ENCODE results near the gene ZEB2.

ZEB2 gene

DNA sequence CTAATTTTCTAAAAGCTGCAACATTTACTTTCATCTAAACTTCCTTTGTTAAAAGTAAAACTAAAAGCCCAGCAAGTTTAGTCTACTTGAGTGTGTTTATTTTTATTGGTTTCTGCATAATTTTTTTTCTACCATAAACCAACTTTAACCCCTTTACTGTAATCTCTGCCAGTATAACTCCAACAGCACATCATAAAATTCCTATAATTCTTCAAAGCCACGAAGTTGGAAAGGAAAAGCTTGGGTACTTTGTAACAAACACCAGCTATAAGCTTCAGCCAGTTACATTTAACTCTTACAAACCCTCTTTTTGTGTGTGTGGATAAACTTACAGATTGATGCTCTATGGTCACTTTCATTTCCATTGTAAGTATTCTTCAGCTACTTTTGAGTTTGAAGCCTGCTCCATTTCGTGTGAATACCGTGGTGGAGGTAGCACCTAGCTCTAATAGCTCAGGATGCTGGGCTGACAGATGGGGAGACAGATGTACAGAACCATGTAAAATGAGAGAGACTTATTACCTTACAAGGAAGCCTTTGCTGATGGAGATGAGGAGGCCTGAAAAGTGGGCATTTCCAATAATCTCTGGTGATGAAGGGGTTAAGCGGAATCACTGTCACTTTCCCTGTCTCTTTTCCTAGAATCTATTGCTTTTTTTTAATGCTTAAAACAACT is 42.5 kb downstream of the ZEB2 start:
- Histone ChIP-seq H3K9me3 (no peaks in the 10 kb centered on the region), H3K27ac (no peak overlapping the region), H3K27me3 (no peaks in the 10 kb centered on the region), H3K4me1 (ENCODE audit: control insufficient read depth in 1 of 2, insufficient read depth in 1 of 2, low read depth in 1 of 2, low read length in 1 of 2) (peaks cover 4 to 16% of the 10 kb centered on the region in 2 experiments), H3K4me3 (ENCODE audit: low read depth in 1 of 2, low read length in 1 of 2) (no peak overlapping the region), H3K36me3 (no peaks in the 10 kb centered on the region)
- TF ChIP-seq, protein P1, sequence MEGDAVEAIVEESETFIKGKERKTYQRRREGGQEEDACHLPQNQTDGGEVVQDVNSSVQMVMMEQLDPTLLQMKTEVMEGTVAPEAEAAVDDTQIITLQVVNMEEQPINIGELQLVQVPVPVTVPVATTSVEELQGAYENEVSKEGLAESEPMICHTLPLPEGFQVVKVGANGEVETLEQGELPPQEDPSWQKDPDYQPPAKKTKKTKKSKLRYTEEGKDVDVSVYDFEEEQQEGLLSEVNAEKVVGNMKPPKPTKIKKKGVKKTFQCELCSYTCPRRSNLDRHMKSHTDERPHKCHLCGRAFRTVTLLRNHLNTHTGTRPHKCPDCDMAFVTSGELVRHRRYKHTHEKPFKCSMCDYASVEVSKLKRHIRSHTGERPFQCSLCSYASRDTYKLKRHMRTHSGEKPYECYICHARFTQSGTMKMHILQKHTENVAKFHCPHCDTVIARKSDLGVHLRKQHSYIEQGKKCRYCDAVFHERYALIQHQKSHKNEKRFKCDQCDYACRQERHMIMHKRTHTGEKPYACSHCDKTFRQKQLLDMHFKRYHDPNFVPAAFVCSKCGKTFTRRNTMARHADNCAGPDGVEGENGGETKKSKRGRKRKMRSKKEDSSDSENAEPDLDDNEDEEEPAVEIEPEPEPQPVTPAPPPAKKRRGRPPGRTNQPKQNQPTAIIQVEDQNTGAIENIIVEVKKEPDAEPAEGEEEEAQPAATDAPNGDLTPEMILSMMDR (IDR thresholded peaks at IDR 0.05) = no peak

DNA sequence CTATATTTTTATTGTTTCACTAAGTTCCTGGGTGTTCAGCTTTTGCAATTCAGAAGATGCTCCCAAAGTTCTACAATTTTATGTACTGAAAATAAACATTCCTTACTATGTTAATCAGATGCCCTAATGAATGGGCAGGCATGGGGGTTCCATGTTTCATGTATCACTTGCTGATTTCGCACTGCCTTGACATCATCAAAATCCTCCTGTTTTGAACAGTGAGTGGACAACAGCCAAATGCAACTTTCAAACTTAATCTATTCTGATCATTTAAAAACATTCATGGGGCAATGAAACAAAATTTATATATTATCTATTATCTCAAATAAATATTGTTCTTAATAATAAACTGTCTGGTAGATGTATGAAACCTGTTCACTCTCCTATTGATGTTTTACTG is 43.2 kb downstream of the ZEB2 start:
- Histone ChIP-seq H3K4me1 (ENCODE audit: control insufficient read depth in 1 of 2, insufficient read depth in 1 of 2, low read depth in 1 of 2, low read length in 1 of 2) (peaks cover 4 to 16% of the 10 kb centered on the region in 2 experiments), H3K27ac (peak overlapping the region; percentile 20), H3K27me3 (no peaks in the 10 kb centered on the region), H3K36me3 (no peaks in the 10 kb centered on the region), H3K4me3 (ENCODE audit: low read depth in 1 of 2, low read length in 1 of 2) (no peak overlapping the region), H3K9me3 (no peaks in the 10 kb centered on the region)
- TF ChIP-seq, protein P1 (IDR thresholded peaks at IDR 0.05) = no peak

DNA sequence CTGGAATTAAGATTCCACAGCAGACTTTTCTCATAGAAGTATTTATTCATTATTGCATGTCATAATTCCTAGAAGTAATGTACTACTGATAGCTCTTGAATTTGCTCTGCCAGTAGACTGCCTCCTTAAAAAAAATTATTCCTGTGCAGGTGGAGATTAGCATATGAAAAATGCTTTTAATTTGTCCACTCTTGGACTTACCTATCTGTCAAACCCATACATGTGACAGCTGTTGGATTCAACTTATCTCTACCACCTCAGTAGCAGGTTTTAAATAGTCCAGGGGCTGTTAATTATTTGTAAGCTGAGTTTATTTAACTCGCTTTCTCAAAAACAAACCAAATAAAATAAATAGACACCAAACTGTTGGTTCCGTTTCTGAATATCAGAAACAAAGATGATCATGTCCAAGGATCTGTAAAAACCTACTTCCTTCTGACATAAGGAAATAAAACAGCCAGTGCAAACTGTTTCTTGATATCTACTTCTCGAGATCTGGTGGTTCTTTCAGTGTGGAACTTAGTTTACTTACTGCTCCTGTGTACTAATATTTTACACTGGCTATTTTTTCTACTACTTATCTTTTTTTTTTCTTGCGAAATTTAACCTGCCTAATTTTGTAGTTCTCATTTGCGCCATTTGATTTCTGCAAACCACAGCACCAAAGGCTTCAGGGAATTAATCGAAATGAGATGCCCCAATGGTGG is 44.2 kb downstream of the ZEB2 start:
- no peak overlapping the region for H3K27ac ChIP-seq
- no peaks in the 10 kb centered on the region for H3K9me3 ChIP-seq
- H3K36me3 ChIP-seq = no peaks in the 10 kb centered on the region
- no peaks in the 10 kb centered on the region for H3K27me3 ChIP-seq
- TF ChIP-seq, protein P1 (IDR thresholded peaks at IDR 0.05) = no peak
- H3K4me3 ChIP-seq (ENCODE audit: low read depth in 1 of 2, low read length in 1 of 2) = no peak overlapping the region
- peaks cover 10 to 21% of the 10 kb centered on the region in 2 experiments for H3K4me1 ChIP-seq (ENCODE audit: control insufficient read depth in 1 of 2, insufficient read depth in 1 of 2, low read depth in 1 of 2, low read length in 1 of 2)

DNA sequence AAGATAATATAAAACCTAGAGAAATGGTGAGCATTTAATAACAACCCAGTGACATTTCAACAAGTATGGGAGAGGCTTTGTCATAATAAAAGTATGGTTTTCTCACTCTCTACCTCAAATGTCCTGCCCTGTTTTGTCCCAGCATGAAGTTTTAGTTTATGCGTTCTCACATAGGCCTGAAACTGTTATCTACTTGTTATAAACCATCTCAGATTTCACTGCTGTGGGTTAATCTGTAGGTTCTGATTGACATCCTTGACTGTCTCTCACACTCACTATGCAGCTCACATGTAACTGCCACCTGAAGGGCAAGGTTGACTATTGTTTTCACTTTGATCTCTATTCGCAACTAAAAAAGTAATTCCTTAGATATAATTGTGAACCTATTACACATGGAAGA is 44.9 kb downstream of the ZEB2 start:
- H3K9me3 ChIP-seq = no peaks in the 10 kb centered on the region
- no peaks in the 10 kb centered on the region for H3K36me3 ChIP-seq
- no peak overlapping the region for H3K4me3 ChIP-seq (ENCODE audit: low read depth in 1 of 2, low read length in 1 of 2)
- H3K27me3 ChIP-seq = no peaks in the 10 kb centered on the region
- TF ChIP-seq, protein P1 (IDR thresholded peaks at IDR 0.05) = no peak
- H3K4me1 ChIP-seq (ENCODE audit: control insufficient read depth in 1 of 2, insufficient read depth in 1 of 2, low read depth in 1 of 2, low read length in 1 of 2) = peaks cover 11 to 22% of the 10 kb centered on the region in 2 experiments
- no peak overlapping the region for H3K27ac ChIP-seq

DNA sequence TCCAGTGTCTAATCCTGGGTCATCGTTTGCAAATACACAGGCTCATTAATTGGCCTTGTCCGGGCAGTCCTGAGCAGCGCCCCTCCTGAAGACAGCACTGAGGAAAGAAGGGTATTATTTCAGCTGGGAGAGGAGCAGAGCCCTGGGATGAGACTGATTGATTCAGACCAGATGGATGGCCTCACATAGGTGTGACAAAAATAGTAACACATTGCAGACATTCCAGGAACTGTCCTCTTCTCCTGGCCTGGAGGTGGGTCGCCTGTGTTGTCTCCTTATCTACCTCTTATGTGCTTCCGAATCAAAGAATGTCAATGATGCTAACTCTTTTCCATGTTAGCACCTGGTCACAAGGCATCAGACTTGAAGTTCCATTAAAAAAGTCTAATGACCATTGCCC is 45.9 kb downstream of the ZEB2 start:
- H3K27me3 ChIP-seq = no peaks in the 10 kb centered on the region
- H3K4me1 ChIP-seq (ENCODE audit: control insufficient read depth in 1 of 2, insufficient read depth in 1 of 2, low read depth in 1 of 2, low read length in 1 of 2) = peaks cover 11 to 25% of the 10 kb centered on the region in 2 experiments
- no peak overlapping the region for H3K4me3 ChIP-seq (ENCODE audit: low read depth in 1 of 2, low read length in 1 of 2)
- TF ChIP-seq, protein P1 (IDR thresholded peaks at IDR 0.05) = no peak
- no peaks in the 10 kb centered on the region for H3K9me3 ChIP-seq
- no peak overlapping the region for H3K27ac ChIP-seq
- no peaks in the 10 kb centered on the region for H3K36me3 ChIP-seq
